Esophagus squamous epithelium (tissue), 5 donors: ENCODE measurements around the gene RNU6-9. TPM values are rescaled to one million over a fixed set of nuclear protein-coding genes. Genes with fewer than 3 reads are reported as not detected.
A peak's percentile ranks its signal among the peaks of the same experiment; 100 is the strongest.
"Not testable (repeated sequence)": the region's sequence is repeated elsewhere in the genome, so short reads cannot be mapped to it uniquely, and the experiment has no call there.

Source experiments
- DNase-seq: peaks from one replicate; lab custom pipeline; 2025; lab: John Stamatoyannopoulos, UW
- H3K27ac ChIP-seq, 4 donors: fragments of 200-600 bp; sonication (generic); one replicate each; pipeline ENCODE4 v1.5.1; 2016 to 2019; ENCODE audit warnings: mild to moderate bottlenecking in 1 of 4
- H3K27me3 ChIP-seq, 4 donors: fragments of 200-600 bp; sonication (generic); 1 replicate in 3 of 4; 2 replicates in 1 of 4; pipeline versions ENCODE4 v1.5.1 to v1.6.0; 2017 to 2021; ENCODE audit warnings: antibody characterized with exemption in 1 of 4
- H3K36me3 ChIP-seq, 3 donors: fragments of 200-600 bp; sonication (generic); one replicate each; pipeline ENCODE4 v1.5.1; 2016 to 2019
- H3K4me1 ChIP-seq, 3 donors: fragments of 200-600 bp; sonication (generic); one replicate each; pipeline ENCODE4 v1.5.1; 2017 to 2019
- H3K4me3 ChIP-seq, 4 donors: fragments of 200-600 bp; sonication (generic); 1 replicate in 3 of 4; 2 replicates in 1 of 4; pipeline ENCODE4 v1.5.1; 2016 to 2019; ENCODE audit warnings: mild to moderate bottlenecking in 2 of 4, moderate library complexity in 1 of 4
- H3K9me3 ChIP-seq, 3 donors: fragments of 200-600 bp; sonication (generic); one replicate each; pipeline ENCODE4 v1.5.1; 2016 to 2019
- CTCF ChIP-seq, 6 experiments: fragments of 450-650 bp in 4 of 6; fragments of 200-600 bp in 2 of 6; sonication (generic) in 2 of 6; IDR thresholded peaks; one replicate each; pipeline ENCODE4 v1.5.1; 2016 to 2019; ENCODE audit warnings: antibody characterized with exemption in 6 of 6, mild to moderate bottlenecking in 4 of 6, moderate library complexity in 4 of 6
- POLR2A ChIP-seq, 4 donors: fragments of 450-650 bp; IDR thresholded peaks; one replicate each; pipeline ENCODE4 v1.6.1; 2017; ENCODE audit warnings: antibody characterized with exemption in 4 of 4, mild to moderate bottlenecking in 4 of 4, moderate library complexity in 3 of 4
- WGBS, 2 donors: methylation state at CpG; one replicate each; pipeline ENCODE4 v1.1.5; 2018; 5-methylcytosine and 5-hydroxymethylcytosine counted together
- intact Hi-C: fragments of 100-400 bp; cut with DNase I; formaldehyde crosslinking; loops from one replicate; pipeline ENCODE4 v1.15.0; 2022
- total RNA-seq, 4 donors: library from RNA; depleted of rRNA; stranded (reverse); fragments of >200 nt; gene quantifications; one replicate each; pipeline ENCODE4 v1.1.0, GENCODE V29; 2016
- donor health status: DM: yes; HTN: yes; CAD: no.

RNU6-9 gene
- total RNA-seq, 4 donors from 2014 or later = not detected

GRCh38 chr19:848386-848921 lies 44.8 kb upstream of the RNU6-9 start:
- H3K36me3 ChIP-seq = no peaks in the 10 kb centered on the region
- DNase-seq = no peak
- peaks cover 20 to 54% (median 22%) of the 10 kb centered on the region in 3 donors for H3K4me1 ChIP-seq
- WGBS, 2 donors = 29 to 39% methylated on average over 6 to 7 of the region's 12 CpGs
- H3K27me3 ChIP-seq = peaks cover 0 to 98% (median 4%) of the 10 kb centered on the region in 4 donors
- intact Hi-C loops = no loop called here
- no peaks in the 10 kb centered on the region for H3K9me3 ChIP-seq
- no peak overlapping the region for H3K4me3 ChIP-seq
- peak overlapping the region in 2 of 4 donors; percentile 23 to 30 for H3K27ac ChIP-seq
- no peak for TF ChIP-seq POLR2A (IDR thresholded peaks at IDR 0.05)
- no peak for TF ChIP-seq CTCF (IDR thresholded peaks at IDR 0.05)

- H3K36me3 ChIP-seq, H3K27ac ChIP-seq, DNase-seq, intact Hi-C loops, H3K9me3 ChIP-seq, H3K4me3 ChIP-seq: not testable (repeated sequence)
- WGBS, 2 donors = 68 to 73% methylated on average over 7 to 8 of the region's 8 CpGs
- H3K27me3 ChIP-seq = peaks cover 0 to 96% (median 1%) of the 10 kb centered on the region in 4 donors
- peaks cover 15 to 47% (median 16%) of the 10 kb centered on the region in 3 donors for H3K4me1 ChIP-seq
These were observed 44.1 kb upstream of the RNU6-9 start for GRCh38 chr19:849195-849594.

- Histone ChIP-seq H3K36me3 (no peaks in the 10 kb centered on the region), H3K27me3 (peaks cover 0 to 93% (median 1%) of the 10 kb centered on the region in 4 donors), H3K4me3 (peak overlapping the region in 1 of 4 donors; percentile 47), H3K4me1 (peaks cover 15 to 40% (median 16%) of the 10 kb centered on the region in 3 donors), H3K27ac (peak overlapping the region; percentile 55 to 90 (median 78)), H3K9me3 (no peaks in the 10 kb centered on the region)
- intact Hi-C loops = loop anchor here (10.0 kb wide), 2 partner anchors 76 to 134 kb away; partner anchors contain the start of gene WDR18
- TF ChIP-seq CTCF (IDR thresholded peaks at IDR 0.05) (no peak), POLR2A (IDR thresholded peaks at IDR 0.05) (no peak)
- 22 to 33% methylated on average over 11 to 17 of the region's 28 CpGs for WGBS, 2 donors
- DNase-seq = no peak
These were observed 42.9 kb upstream of the RNU6-9 start for GRCh38 chr19:850221-850978.

- no peaks in the 10 kb centered on the region for H3K9me3 ChIP-seq
- H3K4me3 ChIP-seq = peak overlapping the region in 1 of 4 donors; percentile 47
- peaks cover 15 to 40% (median 16%) of the 10 kb centered on the region in 3 donors for H3K4me1 ChIP-seq
- H3K27ac ChIP-seq = peak overlapping the region; percentile 26 to 90 (median 78)
- DNase-seq = no peak
- 6 to 67% methylated on average over 1 to 5 of the region's 13 CpGs for WGBS, 2 donors
- H3K36me3 ChIP-seq = no peaks in the 10 kb centered on the region
- peaks cover 0 to 93% (median 1%) of the 10 kb centered on the region in 4 donors for H3K27me3 ChIP-seq
- intact Hi-C loops = loop anchor here (10.0 kb wide), 2 partner anchors 76 to 134 kb away; partner anchors contain the start of gene WDR18
- no peak for TF ChIP-seq CTCF (IDR thresholded peaks at IDR 0.05)
- TF ChIP-seq POLR2A (IDR thresholded peaks at IDR 0.05) = no peak
These were observed 42.3 kb upstream of the RNU6-9 start for GRCh38 chr19:850979-851335.

GRCh38 chr19:852136-853013 lies 40.9 kb upstream of the RNU6-9 start, which contains the start of gene ELANE:
Gene ELANE, plus strand, starts transcription at chr19:852303. Its CDS starts 26 bp downstream, at chr19:852329.
- DNase-seq = no peak
- H3K9me3 ChIP-seq = no peaks in the 10 kb centered on the region
- no peaks in the 10 kb centered on the region for H3K36me3 ChIP-seq
- H3K4me3 ChIP-seq = no peak within 1 kb of the TSS
- peaks cover 15 to 40% (median 16%) of the 10 kb centered on the region in 3 donors for H3K4me1 ChIP-seq
- peaks cover 0 to 81% (median 1%) of the 10 kb centered on the region in 4 donors for H3K27me3 ChIP-seq
- TF ChIP-seq CTCF (IDR thresholded peaks at IDR 0.05) (no peak), POLR2A (IDR thresholded peaks at IDR 0.05) (no peak)
- 44 to 46% methylated on average over 14 to 21 of the region's 55 CpGs for WGBS, 2 donors
- H3K27ac ChIP-seq = peak within 1 kb of the TSS; percentile 26 to 90 (median 78)
- intact Hi-C loops = loop anchor here (10.0 kb wide), 2 partner anchors 78 to 132 kb away; partner anchors contain the start of gene WDR18
